Limb (tissue), 2 donors: ENCODE results near the gene MAN2B2.
"Not testable (repeated sequence)": the region's sequence is repeated elsewhere in the genome, so short reads cannot be mapped to it uniquely, and the experiment has no call there.

Source experiments
- DNase-seq, 2 donors: peaks; one replicate each; pipeline ENCODE4 v3.0.0-alpha.2; 2016; ENCODE audit errors: extremely low spot score in 2 of 2

The MAN2B2 gene

DNA sequence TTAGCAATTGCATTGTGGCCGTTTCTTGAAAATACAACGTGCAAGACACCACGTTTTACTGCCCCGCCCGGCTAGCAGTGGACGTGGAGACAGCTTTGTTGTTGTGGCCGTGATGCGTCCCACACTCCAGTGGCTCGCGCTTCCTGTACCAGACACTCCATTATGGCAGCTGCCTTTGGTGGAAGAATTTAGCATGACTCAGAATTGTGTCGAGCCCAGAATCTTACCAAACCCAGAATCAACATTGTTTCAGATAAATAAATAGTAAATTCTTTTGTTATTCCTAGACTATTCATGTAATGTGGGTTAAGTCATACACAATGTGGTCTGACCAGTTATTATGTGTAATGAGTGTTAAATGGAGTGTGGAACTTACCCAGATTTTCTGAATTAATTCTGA, 93.4 kb downstream of the MAN2B2 start:
- no peak for DNase-seq

DNA sequence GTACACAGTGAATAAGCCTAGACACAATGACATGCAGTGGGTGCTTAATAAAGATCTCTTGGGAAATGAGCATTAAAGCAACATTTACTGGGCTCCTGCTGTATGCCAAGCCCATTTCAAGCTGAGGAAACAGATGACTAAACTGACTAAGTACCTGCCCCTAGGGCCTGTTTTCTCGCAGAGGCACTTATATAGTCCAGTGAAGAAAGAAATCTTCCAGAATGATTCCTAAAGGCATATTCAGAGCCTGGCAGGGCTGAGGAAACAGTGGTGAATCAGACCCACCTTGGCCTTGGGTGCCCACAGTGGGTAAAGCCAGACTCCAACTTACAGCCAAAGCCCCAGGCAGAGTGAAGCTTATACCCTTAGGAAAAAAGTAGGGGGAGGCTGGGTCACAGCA, 96.7 kb downstream of the MAN2B2 start:
- no peak for DNase-seq

DNA sequence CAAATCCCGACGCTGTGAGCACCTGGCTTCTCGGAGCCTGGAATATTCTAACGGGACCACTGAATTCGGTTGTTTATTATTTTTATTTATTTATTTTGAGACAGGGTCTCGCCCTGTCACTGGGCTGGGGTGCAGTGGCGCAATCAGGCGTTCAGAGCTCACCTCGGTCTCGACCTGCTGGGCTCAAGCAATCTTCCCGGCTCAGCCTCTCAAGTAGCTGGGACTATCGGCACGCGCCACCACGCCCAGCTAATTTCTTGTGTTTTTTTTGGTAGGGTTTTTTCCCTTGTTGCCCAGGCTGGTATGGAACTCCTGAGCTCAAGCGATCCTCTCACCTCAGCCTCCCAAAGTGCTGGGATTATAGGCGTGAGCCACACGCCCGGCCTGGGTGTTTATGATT, 97.1 kb downstream of the MAN2B2 start:
- no peak for DNase-seq

DNA sequence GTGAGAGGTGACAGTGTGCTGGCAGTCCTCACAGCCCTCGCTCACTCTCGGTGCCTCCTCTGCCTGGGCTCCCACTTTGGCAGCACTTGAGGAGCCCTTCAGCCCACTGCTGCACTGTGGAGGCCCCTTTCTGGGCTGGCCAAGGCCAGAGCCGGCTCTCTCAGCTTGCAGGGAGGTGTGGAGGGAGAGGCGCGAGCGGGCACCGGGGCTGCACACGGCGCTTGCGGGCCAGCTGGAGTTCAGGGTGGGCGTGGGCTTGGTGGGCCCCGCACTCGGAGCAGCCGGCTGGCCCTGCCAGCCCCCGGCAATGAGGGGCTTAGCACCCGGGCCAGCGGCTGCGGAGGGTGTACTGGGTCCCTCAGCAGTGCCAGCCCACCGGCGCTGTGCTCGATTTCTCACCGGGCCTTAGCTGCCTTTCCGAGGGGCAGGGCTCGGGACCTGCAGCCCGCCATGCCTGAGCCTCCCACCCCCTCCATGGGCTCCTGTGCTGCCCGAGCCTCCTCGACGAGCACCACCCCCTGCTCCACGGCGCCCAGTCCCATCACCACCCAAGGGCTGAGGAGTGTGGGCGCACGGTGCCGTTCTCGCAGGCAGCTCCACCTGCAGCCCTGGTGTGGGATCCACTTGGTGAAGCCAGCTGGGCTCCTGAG, 97.7 kb downstream of the MAN2B2 start:
- not testable (repeated sequence) for DNase-seq
